HG02798 (cell line): Measurements from ENCODE around the gene TSSC4.

Experiments used
- ATAC-seq: cut with Tn5 transposase; IDR thresholded peaks from one replicate; pipeline ENCODE4 v1.9.1; 2021; ENCODE audit warnings: mild to moderate bottlenecking; ENCODE audit not compliant: unreplicated experiment, poor library complexity

TSSC4 gene

GRCh38 chr11:2414616-2415015 lies 14.1 kb downstream of the TSSC4 start:
- no peak for ATAC-seq

GRCh38 chr11:2415171-2415570 lies 14.6 kb downstream of the TSSC4 start:
- no peak for ATAC-seq

- no peak for ATAC-seq
These were observed 15.2 kb downstream of the TSSC4 start for GRCh38 chr11:2415601-2416380.

GRCh38 chr11:2416765-2417164 lies 16.2 kb downstream of the TSSC4 start:
- ATAC-seq = no peak

GRCh38 chr11:2417856-2418692 lies 17.5 kb downstream of the TSSC4 start:
- no peak for ATAC-seq

GRCh38 chr11:2418693-2419360 lies 18.3 kb downstream of the TSSC4 start:
- no peak for ATAC-seq

- ATAC-seq = no peak
These were observed 19.3 kb downstream of the TSSC4 start for GRCh38 chr11:2419638-2420501.

GRCh38 chr11:2420502-2421225 lies 20.1 kb downstream of the TSSC4 start:
- ATAC-seq = peak; percentile 69

GRCh38 chr11:2421226-2421994 lies 20.9 kb downstream of the TSSC4 start:
- no peak for ATAC-seq

- no peak for ATAC-seq
These were observed 21.4 kb downstream of the TSSC4 start for GRCh38 chr11:2421996-2422395.

GRCh38 chr11:2422461-2423156 lies 22.1 kb downstream of the TSSC4 start:
- no peak for ATAC-seq

- ATAC-seq = no peak
These were observed 22.8 kb downstream of the TSSC4 start for GRCh38 chr11:2423157-2424025.

GRCh38 chr11:2424811-2425495 lies 24.4 kb downstream of the TSSC4 start:
- ATAC-seq = no peak

- ATAC-seq = no peak
These were observed 25.0 kb downstream of the TSSC4 start for GRCh38 chr11:2425506-2425905.

GRCh38 chr11:2426221-2426620 lies 25.7 kb downstream of the TSSC4 start:
- no peak for ATAC-seq

GRCh38 chr11:2426826-2427521 lies 26.4 kb downstream of the TSSC4 start:
- no peak for ATAC-seq
